PFSK-1 (cell line): ENCODE measurements around the gene FOXO1.

Source experiments
- FOXP2 ChIP-seq: optimal IDR thresholded peaks from 2 replicates; pipeline ENCODE3; 2011; ENCODE audit warnings: borderline replicate concordance, control low read depth, inconsistent platforms; ENCODE audit not compliant: insufficient read depth; ENCODE audit errors: extremely low read length, extremely low read depth
- POLR2AphosphoS5 ChIP-seq: IDR thresholded peaks from 2 replicates; pipeline ENCODE4 v1.6.1; 2012; ENCODE audit warnings: low read depth, mild to moderate bottlenecking, control low read depth, low read length, moderate library complexity
- SIN3A ChIP-seq: IDR thresholded peaks from 2 replicates; pipeline ENCODE4 v1.6.1; 2012; ENCODE audit warnings: mild to moderate bottlenecking, low read length, moderate library complexity, borderline replicate concordance; ENCODE audit not compliant: insufficient read depth
- TAF1 ChIP-seq: IDR thresholded peaks from 2 replicates; pipeline ENCODE4 v1.6.1; 2012; ENCODE audit warnings: low read length, control low read depth, borderline replicate concordance; ENCODE audit not compliant: insufficient read depth
- TF ChIP-seq, protein P1 (sequence below), 2 experiments: IDR thresholded peaks; 2 replicates each; pipeline versions ENCODE4 v1.6.1 to v1.8.0; 2011 to 2012; ENCODE audit warnings: low read depth in 2 of 2, low read length in 2 of 2, control low read depth in 1 of 2, inconsistent platforms in 1 of 2, mild to moderate bottlenecking in 1 of 2, moderate library complexity in 1 of 2; ENCODE audit not compliant: insufficient read depth in 1 of 2

DNA sequence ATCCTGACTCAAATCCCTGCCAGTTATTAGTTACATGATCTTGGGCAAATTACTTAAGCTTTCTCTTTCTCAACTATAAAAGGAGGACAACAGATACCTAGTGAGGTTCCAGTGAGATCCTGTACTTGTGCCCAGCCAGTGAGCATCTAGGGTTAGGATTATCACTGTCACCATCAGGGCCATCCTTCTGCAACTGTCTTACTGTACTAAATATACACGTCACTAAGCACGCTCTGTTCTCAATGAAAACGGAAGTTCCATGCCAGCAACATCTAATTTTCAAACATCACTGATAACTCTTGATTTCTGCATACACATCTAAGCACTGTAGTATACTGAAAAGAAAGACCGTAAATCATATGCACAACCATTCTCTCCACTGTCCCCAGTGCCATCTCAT, 70.0 kb downstream of the FOXO1 start:
- TF ChIP-seq, protein P1, sequence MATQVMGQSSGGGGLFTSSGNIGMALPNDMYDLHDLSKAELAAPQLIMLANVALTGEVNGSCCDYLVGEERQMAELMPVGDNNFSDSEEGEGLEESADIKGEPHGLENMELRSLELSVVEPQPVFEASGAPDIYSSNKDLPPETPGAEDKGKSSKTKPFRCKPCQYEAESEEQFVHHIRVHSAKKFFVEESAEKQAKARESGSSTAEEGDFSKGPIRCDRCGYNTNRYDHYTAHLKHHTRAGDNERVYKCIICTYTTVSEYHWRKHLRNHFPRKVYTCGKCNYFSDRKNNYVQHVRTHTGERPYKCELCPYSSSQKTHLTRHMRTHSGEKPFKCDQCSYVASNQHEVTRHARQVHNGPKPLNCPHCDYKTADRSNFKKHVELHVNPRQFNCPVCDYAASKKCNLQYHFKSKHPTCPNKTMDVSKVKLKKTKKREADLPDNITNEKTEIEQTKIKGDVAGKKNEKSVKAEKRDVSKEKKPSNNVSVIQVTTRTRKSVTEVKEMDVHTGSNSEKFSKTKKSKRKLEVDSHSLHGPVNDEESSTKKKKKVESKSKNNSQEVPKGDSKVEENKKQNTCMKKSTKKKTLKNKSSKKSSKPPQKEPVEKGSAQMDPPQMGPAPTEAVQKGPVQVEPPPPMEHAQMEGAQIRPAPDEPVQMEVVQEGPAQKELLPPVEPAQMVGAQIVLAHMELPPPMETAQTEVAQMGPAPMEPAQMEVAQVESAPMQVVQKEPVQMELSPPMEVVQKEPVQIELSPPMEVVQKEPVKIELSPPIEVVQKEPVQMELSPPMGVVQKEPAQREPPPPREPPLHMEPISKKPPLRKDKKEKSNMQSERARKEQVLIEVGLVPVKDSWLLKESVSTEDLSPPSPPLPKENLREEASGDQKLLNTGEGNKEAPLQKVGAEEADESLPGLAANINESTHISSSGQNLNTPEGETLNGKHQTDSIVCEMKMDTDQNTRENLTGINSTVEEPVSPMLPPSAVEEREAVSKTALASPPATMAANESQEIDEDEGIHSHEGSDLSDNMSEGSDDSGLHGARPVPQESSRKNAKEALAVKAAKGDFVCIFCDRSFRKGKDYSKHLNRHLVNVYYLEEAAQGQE (IDR thresholded peaks at IDR 0.05; ENCODE audit: insufficient read depth in 1 of 2, low read depth in 2 of 2, low read length in 2 of 2), result no peak
- TF ChIP-seq SIN3A, result no peak
- no peak for TF ChIP-seq TAF1
- no peak for TF ChIP-seq POLR2AphosphoS5
- TF ChIP-seq FOXP2, result no peak
